Activated CD4-positive, alpha-beta T cell treated with anti-CD3 and anti-CD28 coated beads for 36 hours (primary cell): ENCODE measurements around the gene AVEN. TPM values are rescaled to one million over a fixed set of nuclear protein-coding genes. Genes with fewer than 3 reads are reported as not detected.
A peak's percentile ranks its signal among the peaks of the same experiment; 100 is the strongest.

Source experiments
- ATAC-seq: fragments of 200-7000 bp; cut with Tn5 transposase; one replicate; pipeline ENCODE4 v1.10.0; 2021; ENCODE audit warnings: mild to moderate bottlenecking, moderate library complexity
- CTCF ChIA-PET: fragments of 350-600 bp; sonication (Branson Sonifier 250); formaldehyde crosslinking; loops from one replicate; lab custom pipeline; 2021; ENCODE audit warnings: antibody characterized with exemption; lab: Charles Lee
- POLR2A ChIA-PET: fragments of 350-600 bp; sonication (Branson Sonifier 250); formaldehyde crosslinking; loops from one replicate; lab custom pipeline; 2021; ENCODE audit warnings: antibody characterized with exemption, inconsistent platforms; lab: Charles Lee
- DNase-seq: peaks from one replicate; pipeline ENCODE4 v3.0.0-alpha.2; 2020
- H3K27ac Mint-ChIP-seq: one replicate; pipeline ENCODE4 v1.8.0; 2021; ENCODE audit warnings: mixed read lengths
- H3K27me3 Mint-ChIP-seq: one replicate; pipeline ENCODE4 v1.8.0; 2021; ENCODE audit warnings: mixed read lengths
- H3K36me3 Mint-ChIP-seq: one replicate; pipeline ENCODE4 v1.8.0; 2021; ENCODE audit warnings: low read depth, mixed read lengths
- H3K4me1 Mint-ChIP-seq: one replicate; pipeline ENCODE4 v1.8.0; 2021; ENCODE audit warnings: mixed read lengths
- H3K4me3 Mint-ChIP-seq: one replicate; pipeline ENCODE4 v1.8.0; 2021; ENCODE audit warnings: mild to moderate bottlenecking, moderate library complexity, mixed read lengths
- H3K9me3 Mint-ChIP-seq: one replicate; pipeline ENCODE4 v1.8.0; 2021; ENCODE audit warnings: low read depth, mixed read lengths
- intact Hi-C, 2 experiments: fragments of 100-400 bp; cut with DNase I in 1 of 2; cut with micrococcal nuclease in 1 of 2; formaldehyde crosslinking; loops; one replicate each; pipeline versions ENCODE4 v1.14.2 to v1.15.1; 2022 to 2024; cut with DNase I, micrococcal nuclease
- total RNA-seq, 2 experiments: library from RNA; stranded (reverse); gene quantifications; one replicate each; pipeline ENCODE4 v1.2.3, GENCODE V29; 2021

The AVEN gene
- total RNA-seq, 2 experiments from 2014 or later = 10.5 to 10.7 TPM

DNA sequence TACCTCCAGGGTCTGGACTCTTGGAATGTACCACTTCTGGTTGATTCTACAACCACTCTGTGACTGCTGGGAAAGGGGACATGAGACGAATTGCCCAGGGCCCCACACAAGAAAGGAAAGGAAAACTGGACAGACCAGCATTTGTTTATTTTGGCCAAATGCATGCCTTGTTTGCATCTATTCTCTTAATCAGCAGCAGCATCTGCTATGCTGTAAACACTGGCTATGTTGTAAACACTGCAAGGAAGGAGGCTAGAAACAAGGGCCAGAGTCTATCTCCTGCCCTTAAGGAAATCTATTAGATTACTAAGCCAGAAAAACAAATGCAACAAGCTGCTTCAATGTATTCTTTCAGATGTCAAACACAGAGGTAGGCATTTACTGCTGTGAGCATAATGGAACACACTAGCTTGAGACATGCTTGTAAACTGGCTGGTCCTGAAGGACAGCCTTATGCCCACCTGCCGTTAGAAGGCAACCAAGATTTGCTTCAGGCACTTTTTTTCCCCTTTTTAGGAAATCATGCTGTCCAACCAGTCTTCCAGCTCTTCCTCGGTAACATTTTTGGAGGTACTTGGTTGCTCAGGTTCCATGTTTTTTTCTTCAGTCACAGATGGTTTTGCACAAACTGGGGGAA lies 172.8 kb downstream of the AVEN start:
- POLR2A ChIA-PET = no interaction called here
- H3K27ac Mint-ChIP-seq = no peak overlapping the region
- DNase-seq (no peak), ATAC-seq (no peak)
- CTCF ChIA-PET = interaction anchor here (0.8 kb wide), 2 partner anchors 33 to 44 kb away, joined by 3 read pairs; no protein-coding TSS in a partner anchor
- peaks cover 29% of the 10 kb centered on the region for H3K36me3 Mint-ChIP-seq
- H3K27me3 Mint-ChIP-seq = no peaks in the 10 kb centered on the region
- H3K4me3 Mint-ChIP-seq = no peak overlapping the region
- no peaks in the 10 kb centered on the region for H3K9me3 Mint-ChIP-seq
- peaks cover 9% of the 10 kb centered on the region for H3K4me1 Mint-ChIP-seq
- intact Hi-C loops = no loop called here

DNA sequence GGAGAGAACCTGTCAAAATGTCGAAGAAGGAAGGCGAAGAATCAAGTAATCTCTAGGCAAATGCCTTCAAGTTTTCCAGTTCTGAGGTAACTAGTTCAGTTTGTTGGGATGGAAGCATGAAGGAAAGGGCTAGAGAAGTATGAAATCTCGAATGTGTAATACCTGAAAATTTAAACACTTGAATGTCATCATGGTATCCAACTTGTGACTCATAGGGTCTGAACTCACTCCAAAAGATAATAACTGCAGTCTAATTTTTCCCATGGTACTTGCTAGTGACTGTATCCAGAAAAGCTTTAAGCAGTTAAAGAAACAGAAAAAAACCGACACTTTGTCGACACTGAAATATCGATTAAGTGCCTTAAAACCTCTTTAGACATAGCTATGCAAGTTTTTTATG lies 173.6 kb downstream of the AVEN start:
- peaks cover 9% of the 10 kb centered on the region for H3K4me1 Mint-ChIP-seq
- peaks cover 29% of the 10 kb centered on the region for H3K36me3 Mint-ChIP-seq
- no peak for DNase-seq
- intact Hi-C loops = no loop called here
- no peaks in the 10 kb centered on the region for H3K27me3 Mint-ChIP-seq
- CTCF ChIA-PET = interaction anchor here (0.8 kb wide), 1 partner anchor 34 kb away, joined by 3 read pairs; no protein-coding TSS in a partner anchor
- no peak overlapping the region for H3K27ac Mint-ChIP-seq
- no peak overlapping the region for H3K4me3 Mint-ChIP-seq
- POLR2A ChIA-PET = no interaction called here
- H3K9me3 Mint-ChIP-seq = no peaks in the 10 kb centered on the region
- no peak for ATAC-seq

DNA sequence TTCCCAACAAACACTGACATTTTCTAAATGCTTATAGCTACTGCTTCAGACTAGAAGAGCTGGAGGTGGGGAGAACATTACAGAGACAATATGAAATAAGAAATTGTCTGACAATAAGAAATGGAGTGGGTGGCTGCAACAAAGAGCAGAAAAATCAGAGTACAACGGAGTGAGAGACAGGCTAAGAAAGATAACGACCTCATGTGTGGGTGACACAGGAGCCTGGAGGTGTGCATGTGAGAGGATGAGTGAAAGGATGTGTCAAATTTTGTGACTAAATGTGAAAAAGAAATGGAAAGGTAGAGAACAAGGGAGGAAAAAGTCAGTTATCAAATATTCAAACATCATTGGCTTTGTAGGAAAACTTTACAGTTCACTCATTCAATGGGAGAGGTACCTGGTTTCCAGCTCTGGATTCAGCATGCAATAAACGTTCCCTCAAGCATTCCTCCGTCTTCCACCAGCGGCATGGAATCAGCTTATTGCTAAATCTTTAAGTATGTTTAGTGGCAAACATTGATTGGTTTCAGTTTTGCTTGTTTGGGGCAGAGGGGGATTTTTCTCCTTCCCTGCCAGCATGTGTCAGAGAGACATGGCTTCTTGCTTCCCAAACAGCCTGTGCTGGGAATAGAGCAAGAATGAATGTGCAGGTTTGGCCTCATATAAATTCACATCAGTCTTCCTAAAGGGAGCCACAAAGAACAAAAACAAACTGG lies 174.5 kb downstream of the AVEN start:
- peaks cover 29% of the 10 kb centered on the region for H3K36me3 Mint-ChIP-seq
- DNase-seq (peak; percentile 7), ATAC-seq (peak; percentile 42)
- ChIA-PET CTCF (no interaction called here), POLR2A (interaction anchor here (0.5 kb wide), 1 partner anchor 102 kb away, joined by 3 read pairs; no protein-coding TSS in a partner anchor)
- intact Hi-C loops = no loop called here
- H3K4me1 Mint-ChIP-seq = peaks cover 9% of the 10 kb centered on the region
- H3K4me3 Mint-ChIP-seq = no peak overlapping the region
- H3K27ac Mint-ChIP-seq = no peak overlapping the region
- no peaks in the 10 kb centered on the region for H3K27me3 Mint-ChIP-seq
- H3K9me3 Mint-ChIP-seq = no peaks in the 10 kb centered on the region

- POLR2A ChIA-PET = interaction anchor here (0.6 kb wide), 2 partner anchors 72 to 175 kb away, joined by 3 to 10 read pairs; no protein-coding TSS in a partner anchor
- CTCF ChIA-PET = no interaction called here
- H3K27me3 Mint-ChIP-seq = no peaks in the 10 kb centered on the region
- intact Hi-C loops = no loop called here
- H3K4me3 Mint-ChIP-seq = no peak overlapping the region
- H3K27ac Mint-ChIP-seq = no peak overlapping the region
- no peak for ATAC-seq
- peaks cover 9% of the 10 kb centered on the region for H3K4me1 Mint-ChIP-seq
- DNase-seq = no peak
- peaks cover 16% of the 10 kb centered on the region for H3K36me3 Mint-ChIP-seq
- no peaks in the 10 kb centered on the region for H3K9me3 Mint-ChIP-seq
Measured at GRCh38 chr15:33860754-33861153, 178.2 kb downstream of the AVEN start.

- Mint-ChIP-seq H3K27ac (no peak overlapping the region), H3K4me1 (peaks cover 9% of the 10 kb centered on the region), H3K4me3 (no peak overlapping the region), H3K27me3 (no peaks in the 10 kb centered on the region), H3K9me3 (no peaks in the 10 kb centered on the region), H3K36me3 (peaks cover 12% of the 10 kb centered on the region)
- CTCF ChIA-PET = no interaction called here
- intact Hi-C loops = no loop called here
- DNase-seq (no peak), ATAC-seq (no peak)
- POLR2A ChIA-PET = interaction anchor here (0.6 kb wide), 2 partner anchors 71 to 175 kb away, joined by 3 to 10 read pairs; no protein-coding TSS in a partner anchor
Measured at GRCh38 chr15:33859992-33860545, 178.9 kb downstream of the AVEN start.

DNA sequence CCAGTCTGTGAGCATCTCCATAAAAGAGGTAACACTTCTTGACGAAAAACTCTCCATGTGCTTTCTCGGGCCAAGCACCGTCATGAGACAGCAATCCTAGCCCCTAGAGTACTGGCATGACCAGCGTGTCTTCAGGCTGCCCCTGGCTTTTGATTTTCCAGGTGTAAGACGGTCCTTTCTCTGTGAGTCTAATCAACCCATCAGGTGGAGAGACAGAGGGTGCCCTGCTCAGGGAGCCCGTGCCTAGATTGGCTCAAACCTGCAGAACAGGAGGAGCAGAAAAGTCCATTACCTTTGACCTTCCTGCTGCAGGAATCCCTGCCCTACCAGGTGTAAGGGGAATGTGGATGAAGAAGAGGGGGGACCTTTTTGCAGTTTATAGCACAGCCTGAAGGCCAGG lies 180.2 kb downstream of the AVEN start:
- ATAC-seq = no peak
- CTCF ChIA-PET = no interaction called here
- intact Hi-C loops = no loop called here
- no peak overlapping the region for H3K4me3 Mint-ChIP-seq
- peaks cover 4% of the 10 kb centered on the region for H3K36me3 Mint-ChIP-seq
- DNase-seq = no peak
- H3K27me3 Mint-ChIP-seq = no peaks in the 10 kb centered on the region
- POLR2A ChIA-PET = no interaction called here
- H3K9me3 Mint-ChIP-seq = no peaks in the 10 kb centered on the region
- H3K4me1 Mint-ChIP-seq = no peaks in the 10 kb centered on the region
- no peak overlapping the region for H3K27ac Mint-ChIP-seq

- ATAC-seq (no peak), DNase-seq (no peak)
- Mint-ChIP-seq H3K27ac (no peak overlapping the region), H3K27me3 (no peaks in the 10 kb centered on the region), H3K4me1 (no peaks in the 10 kb centered on the region), H3K9me3 (no peaks in the 10 kb centered on the region), H3K36me3 (no peaks in the 10 kb centered on the region), H3K4me3 (no peak overlapping the region)
- POLR2A ChIA-PET = no interaction called here
- CTCF ChIA-PET = no interaction called here
- intact Hi-C loops = no loop called here
Measured at GRCh38 chr15:33857726-33858125, 181.3 kb downstream of the AVEN start.

GRCh38 chr15:33852570-33852969 lies 186.4 kb downstream of the AVEN start:
- ChIA-PET CTCF (no interaction called here), POLR2A (no interaction called here)
- H3K4me3 Mint-ChIP-seq = no peak overlapping the region
- H3K27me3 Mint-ChIP-seq = no peaks in the 10 kb centered on the region
- no peak overlapping the region for H3K27ac Mint-ChIP-seq
- no peak for ATAC-seq
- H3K9me3 Mint-ChIP-seq = no peaks in the 10 kb centered on the region
- intact Hi-C loops = no loop called here
- no peaks in the 10 kb centered on the region for H3K36me3 Mint-ChIP-seq
- H3K4me1 Mint-ChIP-seq = no peaks in the 10 kb centered on the region
- DNase-seq = no peak

GRCh38 chr15:33852094-33852493 lies 186.9 kb downstream of the AVEN start:
- H3K27ac Mint-ChIP-seq = no peak overlapping the region
- no peaks in the 10 kb centered on the region for H3K27me3 Mint-ChIP-seq
- H3K36me3 Mint-ChIP-seq = no peaks in the 10 kb centered on the region
- intact Hi-C loops = no loop called here
- no peaks in the 10 kb centered on the region for H3K9me3 Mint-ChIP-seq
- no peak for DNase-seq
- ChIA-PET POLR2A (no interaction called here), CTCF (no interaction called here)
- no peaks in the 10 kb centered on the region for H3K4me1 Mint-ChIP-seq
- ATAC-seq = no peak
- no peak overlapping the region for H3K4me3 Mint-ChIP-seq

GRCh38 chr15:33851079-33851478 lies 187.9 kb downstream of the AVEN start:
- CTCF ChIA-PET = no interaction called here
- Mint-ChIP-seq H3K4me3 (no peak overlapping the region), H3K27me3 (no peaks in the 10 kb centered on the region), H3K36me3 (no peaks in the 10 kb centered on the region), H3K9me3 (no peaks in the 10 kb centered on the region), H3K27ac (no peak overlapping the region), H3K4me1 (no peaks in the 10 kb centered on the region)
- intact Hi-C loops = no loop called here
- ATAC-seq = no peak
- DNase-seq = no peak
- POLR2A ChIA-PET = no interaction called here

- Mint-ChIP-seq H3K9me3 (no peaks in the 10 kb centered on the region), H3K4me1 (no peaks in the 10 kb centered on the region), H3K4me3 (no peak overlapping the region), H3K27ac (no peak overlapping the region), H3K27me3 (no peaks in the 10 kb centered on the region), H3K36me3 (no peaks in the 10 kb centered on the region)
- ATAC-seq = no peak
- ChIA-PET POLR2A (no interaction called here), CTCF (no interaction called here)
- DNase-seq = no peak
- intact Hi-C loops = no loop called here
Measured at GRCh38 chr15:33848011-33848410, 191.0 kb downstream of the AVEN start.

- Mint-ChIP-seq H3K9me3 (no peaks in the 10 kb centered on the region), H3K4me1 (no peaks in the 10 kb centered on the region), H3K4me3 (no peak overlapping the region), H3K27ac (no peak overlapping the region), H3K36me3 (no peaks in the 10 kb centered on the region), H3K27me3 (no peaks in the 10 kb centered on the region)
- ChIA-PET CTCF (no interaction called here), POLR2A (no interaction called here)
- intact Hi-C loops = no loop called here
- ATAC-seq (no peak), DNase-seq (no peak)
Measured at GRCh38 chr15:33846862-33847261, 192.1 kb downstream of the AVEN start.
